HG02763 (cell line): ENCODE data around the gene XG.
A peak's percentile ranks its signal among the peaks of the same experiment; 100 is the strongest.

ENCODE experiments used
- ATAC-seq: cut with Tn5 transposase; IDR thresholded peaks from one replicate; pipeline ENCODE4 v1.9.1; 2021; ENCODE audit warnings: mild to moderate bottlenecking, moderate library complexity; ENCODE audit not compliant: unreplicated experiment

The XG gene

DNA sequence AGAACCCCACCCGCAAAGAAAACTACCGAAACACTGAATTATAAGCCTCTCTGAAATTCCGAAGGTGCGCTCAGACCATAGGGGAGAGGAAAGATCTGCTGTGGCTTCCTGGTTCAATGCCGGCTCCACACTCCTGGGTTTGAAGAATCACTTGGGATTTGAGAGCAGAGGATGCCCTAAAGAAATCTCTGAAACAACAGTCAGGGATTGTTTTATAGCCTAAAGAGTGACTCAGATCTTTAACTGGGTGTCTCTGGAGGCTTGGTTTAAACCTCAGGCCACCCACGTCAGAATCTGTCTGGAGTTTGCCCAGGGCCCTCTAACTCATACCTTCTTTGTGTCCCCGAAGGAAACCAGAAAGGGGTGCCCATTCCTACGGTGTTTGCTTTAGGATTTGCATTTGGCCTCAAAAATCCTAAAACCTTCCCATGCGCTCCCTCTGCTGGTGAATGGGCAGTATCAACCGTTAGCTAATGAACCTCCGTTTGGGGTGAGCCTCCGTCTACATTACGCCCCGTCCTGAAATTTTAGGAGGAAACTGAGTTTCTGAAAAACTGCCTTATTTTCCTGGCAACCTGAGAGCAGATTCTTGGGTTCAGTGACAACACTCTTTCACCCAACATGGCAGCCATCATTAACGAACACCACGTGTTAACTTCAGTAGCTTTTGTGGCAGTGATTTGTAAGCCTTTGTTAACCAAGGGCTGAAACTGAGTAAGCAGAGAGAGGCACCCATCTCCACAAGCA lies 60.5 kb downstream of the XG start:
- ATAC-seq: peak; percentile 73

- ATAC-seq: no peak
These were observed 65.2 kb downstream of the XG start for GRCh38 chrX:2817036-2817435.

DNA sequence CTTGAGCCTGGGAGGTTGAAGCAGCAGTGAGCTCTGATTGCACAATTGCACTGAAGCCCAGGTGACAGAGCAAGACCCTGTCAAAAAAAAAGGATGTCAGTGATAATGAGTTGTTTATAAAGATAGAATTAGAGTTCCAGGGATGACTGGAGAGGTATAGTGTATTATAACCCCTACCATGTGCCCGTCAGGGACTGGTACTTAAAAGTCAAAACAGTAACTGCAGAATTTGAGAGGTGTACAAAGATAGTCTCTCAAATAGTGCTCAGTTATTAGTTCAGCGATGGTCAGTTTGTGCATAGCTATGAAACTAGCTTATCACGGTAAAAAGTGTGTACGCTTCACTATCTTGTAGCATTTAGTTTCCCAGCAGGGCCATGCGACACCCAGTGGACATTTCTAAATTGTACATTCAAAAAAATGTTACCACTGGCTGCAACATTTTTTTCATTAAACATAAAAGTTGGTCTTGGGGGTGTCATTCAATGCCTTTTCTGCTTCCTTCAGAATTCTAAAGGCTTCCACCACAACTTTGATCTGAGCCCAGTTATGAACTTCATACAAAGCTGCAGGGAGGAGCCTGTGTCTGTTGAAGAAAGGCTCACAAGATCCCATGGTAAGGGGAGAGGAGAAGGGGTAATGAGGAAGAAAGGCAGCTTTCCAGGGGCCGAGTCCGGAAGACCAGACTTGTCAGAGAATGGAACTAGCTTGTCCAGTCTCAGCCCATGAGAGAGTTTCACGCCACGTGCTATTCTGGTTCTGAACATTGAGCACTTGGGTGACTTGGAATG lies 67.7 kb downstream of the XG start:
- no peak for ATAC-seq

DNA sequence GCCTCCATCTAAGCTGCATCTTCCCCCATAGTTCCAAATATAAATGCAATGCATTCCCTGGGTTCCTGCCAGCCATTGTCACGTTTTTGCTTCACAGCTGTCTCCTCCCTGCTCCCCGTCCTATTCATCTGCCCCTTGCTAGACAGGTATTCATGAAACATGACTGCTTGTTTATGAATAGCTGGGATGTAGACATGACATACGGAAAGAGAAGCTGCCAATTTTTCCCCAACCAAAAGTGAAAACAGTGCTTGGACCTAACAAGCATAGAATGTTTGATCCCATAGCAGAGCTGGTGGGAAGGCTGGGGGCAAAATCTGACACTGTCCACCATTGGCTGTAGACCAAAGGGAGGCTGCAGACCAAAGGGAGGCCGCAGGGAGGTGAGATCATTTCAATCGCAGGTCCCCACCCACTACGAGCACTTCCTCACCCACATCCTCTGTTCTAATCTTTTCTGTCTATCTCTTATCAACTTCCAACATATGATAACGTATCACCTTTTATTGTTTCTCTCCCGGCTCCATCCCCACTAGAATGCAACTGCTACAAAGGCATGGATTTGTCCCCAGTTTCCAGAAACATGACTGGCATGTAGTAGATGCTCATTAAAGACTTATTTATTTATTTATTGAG lies 68.4 kb downstream of the XG start:
- ATAC-seq: no peak

GRCh38 chrX:2823795-2824386 lies 72.1 kb downstream of the XG start:
- no peak for ATAC-seq

DNA sequence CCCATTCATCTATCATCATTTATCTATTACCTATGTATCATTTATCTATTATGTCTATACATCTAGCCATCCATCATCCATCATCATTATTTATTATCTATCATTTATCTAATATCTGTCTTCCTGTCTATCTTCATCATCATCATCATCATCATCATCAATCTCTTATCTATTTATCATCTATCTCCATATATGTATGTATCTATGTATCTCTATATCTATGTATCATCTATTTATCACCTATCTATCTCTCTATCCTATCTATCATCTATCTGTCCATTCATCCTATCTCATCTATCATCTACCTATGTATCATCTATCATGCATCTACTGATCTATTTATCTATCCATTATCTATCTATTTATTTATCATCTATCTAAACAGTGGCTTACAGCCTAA lies 73.0 kb downstream of the XG start:
- ATAC-seq: no peak

- no peak for ATAC-seq
These were observed 76.6 kb downstream of the XG start, which contains the start of gene GYG2 for GRCh38 chrX:2828344-2828958. GYG2 (plus strand) TSS chrX:2828930; CDS start chrX:2830189, 1,259 bp downstream.

DNA sequence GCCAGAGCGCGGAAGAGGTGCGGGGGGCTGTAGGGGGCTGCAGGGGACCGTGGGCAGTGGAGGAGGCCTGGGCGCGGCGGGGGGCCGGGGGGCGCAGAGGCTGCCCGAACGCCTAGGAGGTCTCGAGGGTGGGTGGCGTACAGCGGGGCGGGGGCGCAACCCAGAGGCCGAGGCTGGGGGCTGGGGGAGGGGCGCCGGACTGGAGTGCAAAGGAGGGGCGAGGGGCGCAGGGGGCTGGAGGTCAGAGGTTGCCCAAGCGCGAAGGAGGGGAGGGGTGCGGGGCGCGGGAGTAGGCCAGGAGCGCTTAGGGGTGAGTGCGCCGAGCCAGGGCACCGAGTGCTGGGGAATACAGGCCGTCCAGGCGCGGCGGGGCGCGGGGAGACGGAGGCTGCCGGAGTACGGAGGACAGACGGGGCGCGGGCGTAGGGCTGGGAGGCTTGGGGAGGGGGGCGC lies 77.1 kb downstream of the XG start:
- ATAC-seq: no peak

DNA sequence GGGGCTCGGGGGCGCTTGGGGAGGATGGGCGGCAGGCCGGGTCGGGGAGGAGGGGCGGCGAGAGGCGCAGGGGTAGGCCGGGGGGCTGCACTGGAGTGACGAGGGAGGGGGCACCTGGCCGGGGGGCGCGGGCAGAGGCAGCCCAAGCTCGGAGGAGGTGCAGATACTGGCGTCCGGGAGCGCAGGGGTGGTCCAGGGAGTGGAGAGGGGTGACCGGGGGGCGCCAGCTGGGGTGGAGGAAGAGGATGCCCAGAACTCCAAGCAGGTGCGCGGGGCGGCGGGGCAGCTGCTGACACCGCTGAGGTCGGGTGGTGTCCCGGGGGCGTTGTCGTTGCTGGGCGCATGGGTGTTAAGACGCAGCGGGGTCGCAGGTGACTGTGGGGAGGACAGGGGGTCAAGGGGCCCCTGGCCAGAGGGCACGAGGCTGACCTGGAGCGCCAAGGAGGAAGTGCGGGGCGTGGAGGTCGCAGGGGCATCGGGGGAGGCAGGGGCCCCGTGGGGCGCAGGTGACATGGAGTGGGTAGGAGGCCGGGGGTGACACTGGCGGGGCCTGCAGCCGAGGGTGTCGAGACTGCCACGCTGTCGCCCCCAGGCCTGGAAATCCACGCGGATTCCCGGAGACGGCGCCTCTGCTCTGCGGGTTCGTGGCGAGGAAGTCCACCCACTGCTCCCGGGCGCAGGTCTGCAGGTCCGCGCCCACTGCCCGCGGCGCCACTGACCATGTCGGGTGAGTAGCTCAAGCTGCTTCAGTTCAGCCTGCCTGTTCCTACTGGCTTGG lies 77.8 kb downstream of the XG start:
- no peak for ATAC-seq

DNA sequence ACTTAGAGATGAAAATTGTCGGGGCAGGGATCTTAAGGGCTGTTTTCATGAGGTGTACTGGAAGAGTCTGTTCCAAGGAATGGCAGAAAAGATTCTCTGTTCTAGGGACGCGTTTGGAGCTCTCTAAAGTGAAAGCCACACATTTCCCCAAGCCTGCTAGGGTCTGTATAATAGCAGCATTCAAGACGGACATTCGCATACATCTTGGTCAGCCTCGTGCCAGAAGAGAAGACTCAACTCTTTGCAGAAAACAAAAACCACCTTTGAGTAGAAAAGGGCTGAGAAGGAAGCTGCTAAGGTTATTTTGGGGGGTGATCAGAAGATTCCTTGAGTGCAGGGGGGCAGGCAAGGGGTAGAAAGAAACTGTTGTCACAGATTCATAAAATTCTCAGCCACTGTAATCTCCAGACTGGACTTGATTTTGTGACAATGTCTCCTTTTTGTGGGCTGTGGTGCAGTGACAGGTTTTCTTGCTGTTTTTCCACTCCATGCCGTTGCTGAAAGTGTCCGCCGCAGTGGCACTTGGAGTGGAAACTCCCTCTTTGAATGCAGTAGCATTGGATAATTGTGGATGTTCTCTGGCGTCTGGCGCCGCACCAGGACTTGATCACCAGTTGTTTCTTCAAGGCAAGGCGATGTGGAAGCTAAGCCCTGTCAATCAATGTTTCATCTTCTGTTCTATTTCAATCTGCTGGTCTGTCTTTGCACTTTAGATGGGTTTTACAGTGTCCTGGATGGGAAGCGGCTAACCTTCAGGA lies 79.8 kb downstream of the XG start:
- ATAC-seq: no peak

DNA sequence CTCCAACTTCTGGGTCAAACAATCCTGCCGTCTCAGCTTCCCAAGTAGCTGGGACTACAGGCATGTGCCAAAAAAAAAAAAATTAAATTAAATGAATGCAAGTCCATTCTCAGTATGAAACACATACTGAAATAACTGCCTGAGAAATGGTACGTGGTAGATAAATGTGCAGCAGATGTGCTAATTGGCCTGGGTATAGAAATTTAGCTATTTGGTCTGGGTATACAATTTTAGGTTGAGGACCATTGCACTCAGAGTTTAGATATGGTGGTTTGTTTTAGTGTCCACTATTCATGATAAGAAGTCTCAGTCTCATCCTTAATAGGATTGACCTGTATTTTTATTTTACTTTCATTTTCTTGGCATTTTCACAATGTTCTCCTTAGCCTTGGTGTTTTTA lies 86.1 kb downstream of the XG start:
- ATAC-seq: no peak

GRCh38 chrX:2840961-2841360 lies 89.1 kb downstream of the XG start:
- no peak for ATAC-seq

- ATAC-seq: no peak
These were observed 89.7 kb downstream of the XG start for GRCh38 chrX:2841537-2841936.

DNA sequence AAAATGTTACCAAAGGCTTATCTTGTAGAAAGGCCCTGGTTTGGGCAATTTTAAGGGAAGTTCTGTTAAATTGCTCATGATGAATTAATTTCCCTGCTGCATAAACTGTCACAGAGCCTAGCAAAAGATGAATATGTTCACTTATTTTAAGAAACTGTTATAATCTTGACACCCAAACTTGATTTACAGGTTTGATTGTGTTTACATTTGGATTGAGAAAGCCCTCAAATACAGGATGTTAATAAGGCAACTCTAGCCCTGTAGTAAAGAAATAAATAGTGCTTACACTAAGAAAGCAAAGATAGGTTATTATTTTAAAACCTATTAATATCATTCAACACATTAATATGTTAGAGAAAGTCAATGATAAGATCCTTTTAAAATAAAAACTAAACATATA lies 95.2 kb downstream of the XG start:
- ATAC-seq: no peak

DNA sequence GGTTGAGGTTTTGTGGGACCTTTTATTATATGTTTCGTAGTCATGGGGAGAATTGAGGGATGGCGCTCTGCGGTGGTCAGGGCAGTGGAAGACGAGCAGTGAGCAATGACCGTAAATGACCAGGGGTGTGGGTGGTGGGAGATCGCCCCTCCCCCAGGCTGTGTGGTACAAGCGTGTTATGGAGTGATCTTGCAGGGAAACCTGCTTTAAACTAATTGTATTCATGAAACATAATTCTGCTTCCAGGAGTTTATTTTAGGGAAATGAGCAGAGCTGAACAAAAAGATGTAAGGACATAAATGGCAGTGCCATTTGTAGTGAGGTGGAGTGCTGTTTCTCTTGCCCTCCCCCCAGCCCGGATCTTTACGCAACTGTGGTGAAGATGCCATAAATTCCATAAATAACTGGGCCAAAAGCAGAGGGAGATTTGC lies 97.0 kb downstream of the XG start:
- no peak for ATAC-seq

DNA sequence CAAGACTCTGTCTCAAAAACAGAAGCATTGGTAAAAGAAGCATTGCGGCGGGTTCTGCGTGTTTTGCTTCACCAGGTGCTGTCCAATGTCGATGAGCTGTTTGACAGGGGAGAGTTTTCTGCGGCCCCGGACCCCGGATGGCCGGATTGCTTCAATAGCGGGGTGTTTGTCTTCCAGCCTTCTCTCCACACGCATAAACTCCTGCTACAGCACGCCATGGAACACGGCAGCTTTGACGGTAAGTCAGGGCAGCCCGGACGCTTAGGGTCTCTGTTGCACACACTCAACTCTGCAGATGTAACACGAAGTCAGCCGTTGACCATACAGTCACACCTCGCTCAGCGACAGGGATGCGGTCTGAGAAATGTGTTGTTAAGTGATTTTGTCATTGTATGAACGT lies 103.1 kb downstream of the XG start:
- ATAC-seq: no peak

GRCh38 chrX:2855761-2856160 lies 103.9 kb downstream of the XG start:
- no peak for ATAC-seq

DNA sequence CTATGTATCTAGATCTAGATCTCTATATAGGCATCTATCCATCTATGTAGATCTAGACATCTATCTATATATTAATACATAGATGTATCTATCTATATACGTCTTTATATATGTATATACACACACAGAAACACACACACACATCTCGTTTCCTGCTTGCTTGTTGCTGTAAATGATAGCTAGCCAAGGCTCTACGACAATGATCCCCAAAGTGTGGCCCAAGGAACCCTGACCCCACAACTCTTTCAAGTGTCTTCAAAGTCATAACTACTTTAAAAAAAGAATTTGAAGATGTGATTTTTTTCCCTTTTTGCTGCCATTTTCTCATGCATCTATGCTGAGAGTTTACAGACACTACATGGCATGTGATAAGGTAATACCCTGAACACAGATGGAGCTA lies 105.7 kb downstream of the XG start:
- no peak for ATAC-seq

- ATAC-seq: no peak
These were observed 107.5 kb downstream of the XG start for GRCh38 chrX:2859197-2859797.
